ENCODE data around the gene RAB28.
"Not testable (repeated sequence)": the region's sequence is repeated elsewhere in the genome, so short reads cannot be mapped to it uniquely, and the experiment has no call there.

Gene RAB28

DNA sequence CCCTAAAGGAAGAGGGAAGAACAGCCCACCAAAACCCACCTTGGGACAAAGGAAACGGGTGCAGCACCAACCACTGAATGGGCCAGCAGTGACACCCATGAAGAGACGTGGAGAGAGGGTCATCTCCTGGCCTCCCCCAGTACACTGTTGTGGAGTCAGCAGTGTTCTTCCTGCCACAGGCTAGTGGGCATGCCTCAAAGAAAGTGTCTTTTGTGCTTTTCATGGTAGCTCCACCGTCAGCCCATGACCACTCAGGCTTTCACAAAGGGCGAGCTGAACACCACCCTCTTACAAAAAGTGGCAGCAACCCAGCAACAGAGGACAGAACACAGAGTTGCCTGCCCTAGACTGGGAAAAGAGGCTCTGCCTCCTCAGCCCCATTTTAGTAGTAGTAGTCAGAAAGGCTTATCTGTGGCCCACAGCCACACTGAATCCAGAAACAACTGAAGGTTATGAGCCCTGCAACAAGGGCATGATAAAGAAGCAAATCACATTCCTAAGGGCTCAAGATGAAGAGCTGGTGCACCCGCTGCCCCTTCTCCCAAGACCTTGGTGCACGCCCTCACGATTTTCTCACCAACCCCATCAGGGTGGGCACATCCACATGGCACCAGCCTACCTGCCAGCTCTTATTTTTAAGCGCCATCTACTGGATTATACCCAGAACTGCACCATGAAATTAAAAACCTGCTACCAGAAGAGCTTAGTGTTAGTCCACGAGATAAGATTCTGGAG is 53.1 kb downstream of the RAB28 start:
- no peak overlapping the region for H3K9ac ChIP-seq (ENCODE audit: low read length in 5 of 5)
- peaks cover 0 to 3% (median 0%) of the 10 kb centered on the region in 5 donors for H3K36me3 ChIP-seq (ENCODE audit: control insufficient read depth in 5 of 5, insufficient read depth in 5 of 5, low read length in 5 of 5)
- no peak overlapping the region for H3K27ac ChIP-seq (ENCODE audit: low read depth, low read length)
- H3K9me3 ChIP-seq (ENCODE audit: control insufficient read depth in 5 of 5, low read length in 5 of 5) = peaks cover 0 to 3% (median 0%) of the 10 kb centered on the region in 5 donors
- no peaks in the 10 kb centered on the region for H3K27me3 ChIP-seq (ENCODE audit: control insufficient read depth in 5 of 5, insufficient read depth in 4 of 5, low read length in 5 of 5)
- no peak overlapping the region for H3K4me3 ChIP-seq (ENCODE audit: low read depth in 1 of 5, low read length in 5 of 5)
- H3K4me1 ChIP-seq (ENCODE audit: control insufficient read depth in 5 of 5, insufficient read depth in 5 of 5, low read length in 5 of 5) = peaks cover 0 to 12% (median 0%) of the 10 kb centered on the region in 5 donors

DNA sequence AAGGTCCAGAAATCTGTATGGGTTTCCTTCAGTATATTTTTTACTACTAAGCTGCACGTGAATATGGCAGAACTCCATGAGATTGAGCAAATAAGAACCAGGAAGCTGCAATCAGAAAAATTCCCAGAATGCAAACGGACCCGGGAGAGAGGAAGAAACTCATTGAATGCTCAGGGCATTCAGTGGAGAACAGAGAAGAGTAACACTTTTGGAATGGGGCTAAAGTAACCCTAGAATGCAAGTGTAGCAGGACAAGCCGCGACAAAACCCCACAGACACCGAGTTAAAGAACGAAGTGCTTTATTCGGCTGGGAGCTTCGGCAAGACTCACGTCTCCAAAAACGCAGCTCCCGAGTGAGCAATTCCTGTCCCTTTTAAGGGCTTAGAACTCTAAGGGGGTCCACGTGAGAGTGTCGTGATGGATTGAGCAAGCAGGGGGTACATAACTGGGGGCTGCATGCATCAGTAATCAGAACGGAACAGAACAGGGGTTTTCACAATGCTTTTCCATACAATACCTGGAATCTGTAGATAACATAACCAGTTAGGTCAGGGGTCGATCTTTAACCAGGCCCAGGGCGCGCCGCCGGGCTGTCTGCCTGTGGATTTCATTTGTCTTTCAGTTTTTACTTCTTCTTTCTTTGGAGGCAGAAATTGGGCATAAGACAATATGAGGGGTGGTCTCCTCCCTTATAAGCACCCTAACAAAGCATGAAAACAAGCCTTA is 56.4 kb downstream of the RAB28 start:
- H3K27ac ChIP-seq (ENCODE audit: low read depth, low read length) = no peak overlapping the region
- H3K27me3 ChIP-seq (ENCODE audit: control insufficient read depth in 5 of 5, insufficient read depth in 4 of 5, low read length in 5 of 5) = no peaks in the 10 kb centered on the region
- no peak overlapping the region for H3K4me3 ChIP-seq (ENCODE audit: low read depth in 1 of 5, low read length in 5 of 5)
- H3K36me3 ChIP-seq (ENCODE audit: control insufficient read depth in 5 of 5, insufficient read depth in 5 of 5, low read length in 5 of 5) = peaks cover 0 to 10% (median 5%) of the 10 kb centered on the region in 5 donors
- H3K4me1 ChIP-seq (ENCODE audit: control insufficient read depth in 5 of 5, insufficient read depth in 5 of 5, low read length in 5 of 5) = peaks cover 0 to 8% (median 0%) of the 10 kb centered on the region in 5 donors
- H3K9me3 ChIP-seq (ENCODE audit: control insufficient read depth in 5 of 5, low read length in 5 of 5) = no peaks in the 10 kb centered on the region
- H3K9ac ChIP-seq (ENCODE audit: low read length in 5 of 5) = no peak overlapping the region

DNA sequence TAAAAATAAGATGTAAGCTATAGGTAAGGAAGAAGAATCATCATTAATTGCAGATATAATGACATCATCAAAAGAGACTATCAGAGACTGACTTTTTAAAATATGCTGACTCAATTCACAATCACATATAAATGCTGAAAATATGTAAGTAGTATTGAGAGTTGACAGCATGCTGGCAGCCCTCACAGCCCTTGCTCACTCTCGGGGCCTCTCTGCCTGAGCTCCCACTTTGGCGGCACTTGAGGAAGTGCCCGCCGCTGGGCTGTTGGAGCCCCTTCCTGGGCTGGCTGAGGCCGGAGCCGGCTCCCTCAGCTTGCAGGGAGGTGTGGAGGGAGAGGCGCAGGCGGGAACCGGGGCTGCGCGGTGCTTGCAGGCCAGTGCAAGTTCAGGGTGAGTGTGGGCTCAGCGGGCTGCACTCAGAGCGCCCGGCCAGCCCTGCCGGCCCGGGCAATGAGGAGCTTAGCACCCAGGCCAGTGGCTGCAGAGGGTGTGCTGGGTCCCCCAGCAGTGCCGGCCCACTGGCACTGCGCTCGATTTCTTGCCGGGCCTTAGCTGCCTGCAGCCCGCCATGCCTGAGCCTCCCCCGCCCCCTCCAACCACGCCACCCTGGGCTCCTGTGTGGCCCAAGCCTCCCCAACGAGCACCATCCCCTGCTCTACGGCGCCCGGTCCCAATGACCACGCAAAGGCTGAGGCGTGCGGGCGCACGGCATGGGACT is 68.9 kb downstream of the RAB28 start:
- Histone ChIP-seq H3K9ac (ENCODE audit: low read length in 5 of 5) (no peak overlapping the region), H3K4me3 (ENCODE audit: low read depth in 1 of 5, low read length in 5 of 5) (no peak overlapping the region), H3K27ac (ENCODE audit: low read depth, low read length) (no peak overlapping the region), H3K4me1 (ENCODE audit: control insufficient read depth in 5 of 5, insufficient read depth in 5 of 5, low read length in 5 of 5) (peaks cover 0 to 11% (median 6%) of the 10 kb centered on the region in 5 donors), H3K9me3 (ENCODE audit: control insufficient read depth in 5 of 5, low read length in 5 of 5) (no peaks in the 10 kb centered on the region), H3K27me3 (ENCODE audit: control insufficient read depth in 5 of 5, insufficient read depth in 4 of 5, low read length in 5 of 5) (no peaks in the 10 kb centered on the region), H3K36me3 (ENCODE audit: control insufficient read depth in 5 of 5, insufficient read depth in 5 of 5, low read length in 5 of 5) (no peaks in the 10 kb centered on the region)

DNA sequence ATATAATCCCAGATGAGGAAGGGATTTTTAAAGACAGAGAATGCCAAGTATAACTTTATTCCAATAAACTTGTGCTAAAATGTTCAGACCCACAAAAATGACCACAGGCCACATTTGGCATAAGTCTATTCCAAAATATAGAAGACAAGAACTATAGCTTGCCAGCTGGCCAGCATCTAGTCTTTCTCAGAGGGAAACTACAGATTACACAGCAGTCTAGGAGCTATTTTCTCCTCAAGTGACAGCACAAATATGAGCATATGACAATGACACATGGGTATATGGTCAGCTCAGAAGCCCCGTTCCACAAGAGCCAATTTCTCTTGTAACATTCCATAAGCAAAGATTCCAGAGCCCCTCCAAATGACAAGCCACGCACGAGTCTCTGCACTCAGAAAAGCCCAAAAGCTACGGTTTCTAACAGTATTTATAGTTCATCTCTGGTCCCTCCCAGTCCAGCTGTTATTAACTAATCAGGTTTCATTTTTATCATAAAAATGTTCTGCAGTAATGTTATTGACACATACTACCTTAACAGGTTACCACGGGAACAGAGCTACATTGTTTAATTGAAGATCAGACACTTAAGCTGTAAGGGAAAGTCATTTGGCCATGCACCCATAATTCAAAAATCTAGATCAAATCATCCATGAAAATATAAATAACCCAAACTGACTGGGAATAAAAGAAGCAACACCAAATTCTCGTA is 70.3 kb downstream of the RAB28 start:
- Histone ChIP-seq H3K27me3 (ENCODE audit: control insufficient read depth in 5 of 5, insufficient read depth in 4 of 5, low read length in 5 of 5) (no peaks in the 10 kb centered on the region), H3K27ac (ENCODE audit: low read depth, low read length) (no peak overlapping the region), H3K9ac (ENCODE audit: low read length in 5 of 5) (peak overlapping the region in 1 of 5 donors; percentile 13), H3K9me3 (ENCODE audit: control insufficient read depth in 5 of 5, low read length in 5 of 5) (no peaks in the 10 kb centered on the region), H3K4me3 (ENCODE audit: low read depth in 1 of 5, low read length in 5 of 5) (no peak overlapping the region), H3K36me3 (ENCODE audit: control insufficient read depth in 5 of 5, insufficient read depth in 5 of 5, low read length in 5 of 5) (no peaks in the 10 kb centered on the region), H3K4me1 (ENCODE audit: control insufficient read depth in 5 of 5, insufficient read depth in 5 of 5, low read length in 5 of 5) (peaks cover 0 to 11% (median 6%) of the 10 kb centered on the region in 5 donors)

DNA sequence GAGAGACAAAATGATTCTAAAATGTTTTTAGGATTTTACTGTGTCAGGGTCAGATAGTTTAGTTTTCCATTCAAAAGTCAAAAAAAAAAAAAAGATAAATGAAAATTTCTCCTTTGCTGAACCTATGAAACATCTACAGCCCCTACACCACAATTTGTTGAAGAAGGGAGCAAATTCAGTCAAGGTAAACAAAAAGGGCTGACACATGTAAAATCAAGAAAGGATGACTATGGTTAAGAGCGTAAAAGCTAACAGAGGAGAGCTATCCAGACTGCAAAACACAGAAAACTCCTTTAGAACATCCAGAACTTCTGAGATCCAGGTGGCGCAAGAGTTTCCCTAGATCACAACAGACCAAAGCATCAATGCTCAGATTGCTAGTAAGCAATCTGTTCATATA is 72.2 kb downstream of the RAB28 start:
- H3K9me3 ChIP-seq (ENCODE audit: control insufficient read depth in 5 of 5, low read length in 5 of 5) = no peaks in the 10 kb centered on the region
- no peaks in the 10 kb centered on the region for H3K27me3 ChIP-seq (ENCODE audit: control insufficient read depth in 5 of 5, insufficient read depth in 4 of 5, low read length in 5 of 5)
- H3K27ac ChIP-seq (ENCODE audit: low read depth, low read length) = no peak overlapping the region
- H3K4me3 ChIP-seq (ENCODE audit: low read depth in 1 of 5, low read length in 5 of 5) = no peak overlapping the region
- no peak overlapping the region for H3K9ac ChIP-seq (ENCODE audit: low read length in 5 of 5)
- H3K36me3 ChIP-seq (ENCODE audit: control insufficient read depth in 5 of 5, insufficient read depth in 5 of 5, low read length in 5 of 5) = no peaks in the 10 kb centered on the region
- peaks cover 0 to 11% (median 6%) of the 10 kb centered on the region in 5 donors for H3K4me1 ChIP-seq (ENCODE audit: control insufficient read depth in 5 of 5, insufficient read depth in 5 of 5, low read length in 5 of 5)

DNA sequence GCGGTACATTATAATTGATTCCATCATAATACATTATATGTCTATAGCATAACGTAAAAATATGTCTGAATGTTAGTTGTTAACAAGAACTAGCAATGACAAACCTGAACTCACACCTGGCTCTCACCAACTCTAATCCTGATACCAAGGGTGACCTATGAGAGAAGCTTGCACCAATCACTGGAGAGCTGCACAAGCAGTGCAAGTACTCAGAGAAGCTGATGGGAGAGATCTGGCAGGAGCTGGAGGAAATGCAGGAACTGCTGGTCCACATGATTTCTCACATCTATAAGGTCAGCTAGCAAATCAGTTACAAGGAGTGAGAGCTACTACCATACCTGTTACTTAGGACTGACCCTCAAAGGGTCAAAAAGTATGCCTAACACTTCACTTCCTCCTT is 74.8 kb downstream of the RAB28 start:
- peaks cover 0 to 11% (median 6%) of the 10 kb centered on the region in 5 donors for H3K4me1 ChIP-seq (ENCODE audit: control insufficient read depth in 5 of 5, insufficient read depth in 5 of 5, low read length in 5 of 5)
- no peaks in the 10 kb centered on the region for H3K9me3 ChIP-seq (ENCODE audit: control insufficient read depth in 5 of 5, low read length in 5 of 5)

DNA sequence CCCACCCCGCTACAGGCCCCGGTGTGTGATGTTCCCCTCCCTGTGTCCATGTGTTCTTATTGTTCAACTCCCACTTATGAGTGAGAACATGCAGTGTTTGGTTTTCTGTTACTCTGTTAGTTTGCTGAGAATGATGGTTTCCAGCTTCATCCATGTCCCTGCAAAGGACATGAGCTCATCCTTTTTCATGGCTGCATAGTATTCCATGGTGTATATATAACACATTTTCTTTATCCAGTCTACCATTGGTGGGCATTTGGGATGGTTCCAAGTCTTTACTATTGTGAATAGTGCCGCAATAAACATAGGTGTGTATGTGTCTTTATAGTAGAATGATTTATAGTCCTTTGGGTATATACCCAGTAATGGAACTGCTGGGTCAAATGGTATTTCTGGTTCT is 78.0 kb downstream of the RAB28 start:
- not testable (repeated sequence) for H3K9me3 ChIP-seq (ENCODE audit: control insufficient read depth in 5 of 5, low read length in 5 of 5); H3K4me3 ChIP-seq (ENCODE audit: low read depth in 1 of 5, low read length in 5 of 5); H3K9ac ChIP-seq (ENCODE audit: low read length in 5 of 5); H3K36me3 ChIP-seq (ENCODE audit: control insufficient read depth in 5 of 5, insufficient read depth in 5 of 5, low read length in 5 of 5); H3K27ac ChIP-seq (ENCODE audit: low read depth, low read length); H3K4me1 ChIP-seq (ENCODE audit: control insufficient read depth in 5 of 5, insufficient read depth in 5 of 5, low read length in 5 of 5); H3K27me3 ChIP-seq (ENCODE audit: control insufficient read depth in 5 of 5, insufficient read depth in 4 of 5, low read length in 5 of 5)

More for the DNA sequence above, 74.8 kb downstream of the RAB28 start:
- Histone ChIP-seq H3K36me3 (ENCODE audit: control insufficient read depth in 5 of 5, insufficient read depth in 5 of 5, low read length in 5 of 5) (no peaks in the 10 kb centered on the region), H3K27ac (ENCODE audit: low read depth, low read length) (no peak overlapping the region), H3K9ac (ENCODE audit: low read length in 5 of 5) (no peak overlapping the region), H3K4me3 (ENCODE audit: low read depth in 1 of 5, low read length in 5 of 5) (no peak overlapping the region), H3K27me3 (ENCODE audit: control insufficient read depth in 5 of 5, insufficient read depth in 4 of 5, low read length in 5 of 5) (no peaks in the 10 kb centered on the region)

DNA sequence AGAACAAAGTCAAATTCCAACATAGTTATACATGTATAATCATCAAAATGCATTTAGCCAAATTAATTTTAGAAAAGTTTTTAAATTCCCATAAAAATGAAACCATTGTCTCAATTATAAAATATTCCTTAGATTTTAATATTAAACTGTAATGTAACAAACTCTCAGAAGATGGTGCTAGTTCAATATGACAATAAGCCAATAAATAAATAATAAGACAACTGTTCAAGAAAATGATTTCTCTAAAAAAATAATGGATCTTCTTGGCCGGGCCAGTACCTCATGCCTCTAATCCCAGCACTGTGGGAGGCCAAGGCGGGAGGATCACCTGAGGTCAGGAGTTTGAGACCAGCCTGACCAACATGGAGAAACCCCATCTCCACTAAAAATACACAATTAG is 80.3 kb downstream of the RAB28 start:
- H3K9ac ChIP-seq (ENCODE audit: low read length in 5 of 5) = no peak overlapping the region
- no peak overlapping the region for H3K27ac ChIP-seq (ENCODE audit: low read depth, low read length)
- no peak overlapping the region for H3K4me3 ChIP-seq (ENCODE audit: low read depth in 1 of 5, low read length in 5 of 5)
- peaks cover 0 to 6% (median 4%) of the 10 kb centered on the region in 5 donors for H3K4me1 ChIP-seq (ENCODE audit: control insufficient read depth in 5 of 5, insufficient read depth in 5 of 5, low read length in 5 of 5)
- no peaks in the 10 kb centered on the region for H3K36me3 ChIP-seq (ENCODE audit: control insufficient read depth in 5 of 5, insufficient read depth in 5 of 5, low read length in 5 of 5)
- no peaks in the 10 kb centered on the region for H3K9me3 ChIP-seq (ENCODE audit: control insufficient read depth in 5 of 5, low read length in 5 of 5)
- no peaks in the 10 kb centered on the region for H3K27me3 ChIP-seq (ENCODE audit: control insufficient read depth in 5 of 5, insufficient read depth in 4 of 5, low read length in 5 of 5)

DNA sequence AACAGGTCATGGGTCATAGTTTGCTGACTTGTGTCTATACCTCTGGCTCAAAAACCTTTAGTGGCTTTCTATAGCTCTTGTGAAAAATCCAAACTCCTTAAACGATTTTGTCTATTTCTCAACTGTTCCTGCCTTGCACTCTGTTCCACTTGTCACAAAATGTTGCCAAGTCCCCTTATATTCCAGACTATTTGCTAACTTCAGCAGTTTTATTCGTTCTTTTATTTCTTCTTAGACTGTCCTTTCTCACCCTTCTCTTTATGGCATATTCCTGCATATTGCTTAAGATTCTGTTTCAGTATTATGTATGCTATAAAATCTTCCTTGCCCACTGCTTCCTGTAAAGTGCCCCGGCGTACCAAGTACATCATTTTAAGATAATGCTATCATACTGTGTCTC is 80.8 kb downstream of the RAB28 start:
- Histone ChIP-seq H3K9me3 (ENCODE audit: control insufficient read depth in 5 of 5, low read length in 5 of 5) (no peaks in the 10 kb centered on the region), H3K27me3 (ENCODE audit: control insufficient read depth in 5 of 5, insufficient read depth in 4 of 5, low read length in 5 of 5) (no peaks in the 10 kb centered on the region), H3K36me3 (ENCODE audit: control insufficient read depth in 5 of 5, insufficient read depth in 5 of 5, low read length in 5 of 5) (no peaks in the 10 kb centered on the region), H3K4me3 (ENCODE audit: low read depth in 1 of 5, low read length in 5 of 5) (no peak overlapping the region), H3K27ac (ENCODE audit: low read depth, low read length) (no peak overlapping the region), H3K4me1 (ENCODE audit: control insufficient read depth in 5 of 5, insufficient read depth in 5 of 5, low read length in 5 of 5) (peaks cover 0 to 6% (median 4%) of the 10 kb centered on the region in 5 donors), H3K9ac (ENCODE audit: low read length in 5 of 5) (no peak overlapping the region)

All from subcutaneous abdominal adipose tissue (tissue), 5 donors.